Mesenchymal stem cell (in vitro differentiated cells and primary cell): Measurements from ENCODE around the gene ADPRH.
"Not testable (repeated sequence)": the region's sequence is repeated elsewhere in the genome, so short reads cannot be mapped to it uniquely, and the experiment has no call there.

Experiments used
- DNase-seq: peaks from one replicate; pipeline ENCODE4 v3.0.0-alpha.2; 2013
- H2AFZ ChIP-seq: one replicate; pipeline ENCODE4 v1.6.1; 2013; ENCODE audit warnings: low read depth, mild to moderate bottlenecking, control low read depth, inconsistent platforms, low read length, moderate library complexity
- H2AK5ac ChIP-seq: 2 replicates; pipeline ENCODE4 v1.6.1; 2013; ENCODE audit warnings: low read length, moderate library complexity, mild to moderate bottlenecking, inconsistent platforms; ENCODE audit not compliant: severe bottlenecking
- H2BK120ac ChIP-seq: one replicate; pipeline ENCODE4 v1.6.1; 2013; ENCODE audit warnings: low read depth, mild to moderate bottlenecking, inconsistent platforms, low read length, moderate library complexity
- H2BK12ac ChIP-seq, 2 experiments: one replicate each; pipeline ENCODE4 v1.6.1; 2013; ENCODE audit warnings: inconsistent platforms in 2 of 2, low read length in 2 of 2, mild to moderate bottlenecking in 2 of 2, moderate library complexity in 2 of 2, control low read depth in 1 of 2
- H2BK15ac ChIP-seq: one replicate; pipeline ENCODE4 v1.6.1; 2013; ENCODE audit warnings: mild to moderate bottlenecking, low read depth, inconsistent platforms; ENCODE audit not compliant: poor library complexity, severe bottlenecking
- H2BK5ac ChIP-seq: 2 replicates; pipeline ENCODE4 v1.6.1; 2013; ENCODE audit warnings: low read depth, mild to moderate bottlenecking, low read length, control low read depth, inconsistent platforms; ENCODE audit not compliant: poor library complexity, severe bottlenecking
- H3K14ac ChIP-seq, 2 experiments: one replicate each; pipeline ENCODE4 v1.6.1; 2013; ENCODE audit warnings: inconsistent platforms in 2 of 2, low read length in 2 of 2, control low read depth in 1 of 2, mild to moderate bottlenecking in 1 of 2, moderate library complexity in 1 of 2
- H3K18ac ChIP-seq, 2 experiments: one replicate each; pipeline ENCODE4 v1.6.1; 2013; ENCODE audit warnings: inconsistent platforms in 2 of 2, low read length in 2 of 2, control low read depth in 1 of 2, low read depth in 1 of 2, mild to moderate bottlenecking in 1 of 2
- H3K23ac ChIP-seq, 2 experiments: one replicate each; pipeline ENCODE4 v1.6.1; 2013; ENCODE audit warnings: inconsistent platforms in 2 of 2, low read length in 2 of 2, mild to moderate bottlenecking in 2 of 2, moderate library complexity in 2 of 2, control low read depth in 1 of 2
- H3K27ac ChIP-seq: 2 replicates; pipeline ENCODE4 v1.5.1; 2013; ENCODE audit warnings: mild to moderate bottlenecking, moderate library complexity, low read length, control low read depth, inconsistent platforms; ENCODE audit not compliant: poor library complexity, severe bottlenecking
- H3K27me3 ChIP-seq, 2 experiments: 2 replicates each; pipeline versions ENCODE4 v1.6.1 to v1.7.0; 2013; ENCODE audit warnings: low read length in 2 of 2, mild to moderate bottlenecking in 2 of 2, moderate library complexity in 2 of 2, control low read depth in 1 of 2, inconsistent platforms in 1 of 2; ENCODE audit not compliant: control insufficient read depth in 1 of 2, insufficient read depth in 1 of 2
- H3K36me3 ChIP-seq, 2 experiments: 2 replicates each; pipeline versions ENCODE4 v1.6.1 to v1.7.0; 2013; ENCODE audit warnings: low read length in 2 of 2, control low read depth in 1 of 2, inconsistent platforms in 1 of 2, low read depth in 1 of 2, mild to moderate bottlenecking in 1 of 2; ENCODE audit not compliant: insufficient read depth in 2 of 2, control insufficient read depth in 1 of 2
- H3K4ac ChIP-seq, 2 experiments: one replicate each; pipeline ENCODE4 v1.6.1; 2013; ENCODE audit warnings: inconsistent platforms in 2 of 2, low read length in 2 of 2, mild to moderate bottlenecking in 2 of 2, moderate library complexity in 2 of 2, control low read depth in 1 of 2, low read depth in 1 of 2
- H3K4me1 ChIP-seq: 2 replicates; pipeline ENCODE4 v1.6.1; 2013; ENCODE audit warnings: low read depth, low read length, control low read depth; ENCODE audit not compliant: control insufficient read depth, insufficient read depth
- H3K4me2 ChIP-seq: 2 replicates; pipeline ENCODE4 v1.6.1; 2013; ENCODE audit warnings: low read length, mild to moderate bottlenecking, inconsistent platforms; ENCODE audit not compliant: poor library complexity, severe bottlenecking
- H3K4me3 ChIP-seq, 2 experiments: 2 replicates each; pipeline versions ENCODE4 v1.5.1 to v1.7.0; 2013; ENCODE audit warnings: low read length in 2 of 2, mild to moderate bottlenecking in 2 of 2, control low read depth in 1 of 2, low read depth in 1 of 2; ENCODE audit not compliant: insufficient read depth in 1 of 2
- H3K79me1 ChIP-seq: replicated peaks from 2 replicates; pipeline ENCODE4 v1.6.1; 2013; ENCODE audit warnings: mild to moderate bottlenecking, control low read depth, low read length, inconsistent platforms; ENCODE audit not compliant: poor library complexity, severe bottlenecking
- H3K9ac ChIP-seq: 2 replicates; pipeline ENCODE4 v1.7.0; 2013; ENCODE audit warnings: mild to moderate bottlenecking, low read length, moderate library complexity
- H3K9me3 ChIP-seq: 2 replicates; pipeline ENCODE4 v1.7.0; 2013; ENCODE audit warnings: mild to moderate bottlenecking, low read length; ENCODE audit not compliant: control insufficient read depth
- H4K8ac ChIP-seq: one replicate; pipeline ENCODE4 v1.6.1; 2013; ENCODE audit warnings: inconsistent platforms, mild to moderate bottlenecking, low read length, moderate library complexity
- H4K91ac ChIP-seq: one replicate; pipeline ENCODE4 v1.6.1; 2013; ENCODE audit warnings: mild to moderate bottlenecking, low read length, inconsistent platforms
- WGBS: methylation state at CpG from one replicate; pipeline ENCODE4 v1.1.7; 2013; ENCODE audit warnings: mixed read lengths; 5-methylcytosine and 5-hydroxymethylcytosine counted together

Gene ADPRH

GRCh38 chr3:119563334-119563733 lies 16.0 kb upstream of the ADPRH start:
- not testable (repeated sequence) for H2BK5ac ChIP-seq, H4K8ac ChIP-seq, H3K23ac ChIP-seq, H2BK12ac ChIP-seq, H2BK120ac ChIP-seq, H3K79me1 ChIP-seq, H3K18ac ChIP-seq, H3K9me3 ChIP-seq, H3K27me3 ChIP-seq, H3K9ac ChIP-seq, H3K4me3 ChIP-seq, H3K4me2 ChIP-seq, H3K4ac ChIP-seq, DNase-seq, H4K91ac ChIP-seq, H3K4me1 ChIP-seq, H2AFZ ChIP-seq, H2BK15ac ChIP-seq, H3K27ac ChIP-seq, H3K14ac ChIP-seq, H2AK5ac ChIP-seq, H3K36me3 ChIP-seq
- no CpG with 5 or more reads among the region's 2 CpGs for WGBS

- Histone ChIP-seq H3K79me1 (no peaks in the 10 kb centered on the region), H2BK120ac (no peak overlapping the region), H3K18ac (no peak overlapping the region), H3K23ac (no peak overlapping the region), H3K4me3 (no peak overlapping the region), H2BK5ac (no peak overlapping the region), H3K14ac (no peak overlapping the region), H2BK12ac (no peak overlapping the region), H3K9ac (no peak overlapping the region), H2AK5ac (no peak overlapping the region), H2BK15ac (no peak overlapping the region), H3K9me3 (peaks cover 3% of the 10 kb centered on the region), H3K36me3 (no peaks in the 10 kb centered on the region), H3K27ac (no peak overlapping the region), H4K91ac (no peak overlapping the region), H3K4ac (no peak overlapping the region), H2AFZ (no peak overlapping the region), H3K27me3 (peaks cover 0 to 3% of the 10 kb centered on the region in 2 experiments), H4K8ac (no peak overlapping the region), H3K4me2 (no peak overlapping the region), H3K4me1 (no peaks in the 10 kb centered on the region)
- DNase-seq, result no peak
- 88% methylated on average over 4 of the region's 4 CpGs for WGBS
Measured at GRCh38 chr3:119569156-119569555, 10.1 kb upstream of the ADPRH start.

- no peak overlapping the region for H3K4me3 ChIP-seq
- DNase-seq, result no peak
- H2BK15ac ChIP-seq, result no peak overlapping the region
- H3K23ac ChIP-seq, result no peak overlapping the region
- no peaks in the 10 kb centered on the region for H3K79me1 ChIP-seq
- H3K27me3 ChIP-seq, result peaks cover 0 to 3% of the 10 kb centered on the region in 2 experiments
- no peak overlapping the region for H2BK120ac ChIP-seq
- H4K91ac ChIP-seq, result no peak overlapping the region
- H3K9me3 ChIP-seq, result no peaks in the 10 kb centered on the region
- 79% methylated on average over 4 of the region's 5 CpGs for WGBS
- H3K9ac ChIP-seq, result no peak overlapping the region
- no peaks in the 10 kb centered on the region for H3K4me1 ChIP-seq
- H3K18ac ChIP-seq, result no peak overlapping the region
- H2BK12ac ChIP-seq, result no peak overlapping the region
- no peak overlapping the region for H4K8ac ChIP-seq
- H3K4me2 ChIP-seq, result no peak overlapping the region
- no peak overlapping the region for H2AFZ ChIP-seq
- no peak overlapping the region for H2AK5ac ChIP-seq
- H3K27ac ChIP-seq, result no peak overlapping the region
- H2BK5ac ChIP-seq, result no peak overlapping the region
- H3K14ac ChIP-seq, result no peak overlapping the region
- H3K36me3 ChIP-seq, result no peaks in the 10 kb centered on the region
- H3K4ac ChIP-seq, result no peak overlapping the region
Measured at GRCh38 chr3:119570229-119570628, 9.1 kb upstream of the ADPRH start.

- 100% methylated on average over 1 of the region's 1 CpG for WGBS
- no peaks in the 10 kb centered on the region for H3K36me3 ChIP-seq
- no peak overlapping the region for H3K9ac ChIP-seq
- peaks cover 0 to 3% of the 10 kb centered on the region in 2 experiments for H3K27me3 ChIP-seq
- no peak overlapping the region for H3K18ac ChIP-seq
- no peak overlapping the region for H3K14ac ChIP-seq
- DNase-seq, result no peak
- H2AK5ac ChIP-seq, result no peak overlapping the region
- no peak overlapping the region for H4K8ac ChIP-seq
- no peak overlapping the region for H3K4me3 ChIP-seq
- H3K4ac ChIP-seq, result no peak overlapping the region
- H3K9me3 ChIP-seq, result no peaks in the 10 kb centered on the region
- no peaks in the 10 kb centered on the region for H3K79me1 ChIP-seq
- no peak overlapping the region for H3K23ac ChIP-seq
- H2BK12ac ChIP-seq, result no peak overlapping the region
- H2BK5ac ChIP-seq, result no peak overlapping the region
- no peaks in the 10 kb centered on the region for H3K4me1 ChIP-seq
- no peak overlapping the region for H3K4me2 ChIP-seq
- no peak overlapping the region for H2AFZ ChIP-seq
- no peak overlapping the region for H4K91ac ChIP-seq
- no peak overlapping the region for H2BK15ac ChIP-seq
- H3K27ac ChIP-seq, result no peak overlapping the region
- no peak overlapping the region for H2BK120ac ChIP-seq
Measured at GRCh38 chr3:119571230-119571629, 8.1 kb upstream of the ADPRH start.
